8988T (cell line): ENCODE results near the gene CAMK2B.

ENCODE experiments used
- DNase-seq: peaks from one replicate; pipeline ENCODE4 v3.0.0; 2011

CAMK2B gene

GRCh38 chr7:44285561-44285960, 39.8 kb downstream of the CAMK2B start:
- peak; percentile 4 for DNase-seq

DNA sequence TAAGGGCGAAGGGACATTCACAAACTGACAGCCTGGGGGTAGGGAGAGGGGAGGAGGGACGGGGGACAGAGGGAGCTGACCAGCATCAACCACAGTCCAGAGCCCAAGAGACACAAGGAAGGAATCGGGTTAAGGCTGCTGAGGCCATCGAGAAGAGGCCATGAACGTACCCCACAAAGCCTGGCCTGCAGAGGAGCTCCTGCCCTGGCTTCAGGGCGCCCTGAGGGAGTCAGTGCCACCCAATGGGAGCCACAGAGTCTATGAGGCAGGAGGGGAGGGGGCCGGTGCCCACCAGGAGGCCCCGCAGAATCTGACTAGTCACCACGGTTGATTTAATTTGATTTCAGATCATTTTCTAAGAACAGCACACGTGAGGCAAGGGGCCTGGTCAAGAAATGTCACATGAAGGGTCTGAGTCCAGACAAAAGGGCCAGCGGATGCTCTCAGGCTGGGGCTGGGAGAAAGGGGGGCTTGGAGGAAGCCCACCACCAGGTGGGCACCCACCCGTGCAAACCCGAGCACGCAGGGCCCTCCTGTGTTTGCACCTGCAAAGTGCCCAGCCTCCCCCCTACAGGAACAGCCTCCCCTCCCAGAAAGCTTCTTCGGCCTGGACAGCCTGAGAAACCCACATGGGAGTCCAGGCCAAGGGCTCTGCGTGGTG, 40.4 kb downstream of the CAMK2B start:
- DNase-seq = peak; percentile 28

DNA sequence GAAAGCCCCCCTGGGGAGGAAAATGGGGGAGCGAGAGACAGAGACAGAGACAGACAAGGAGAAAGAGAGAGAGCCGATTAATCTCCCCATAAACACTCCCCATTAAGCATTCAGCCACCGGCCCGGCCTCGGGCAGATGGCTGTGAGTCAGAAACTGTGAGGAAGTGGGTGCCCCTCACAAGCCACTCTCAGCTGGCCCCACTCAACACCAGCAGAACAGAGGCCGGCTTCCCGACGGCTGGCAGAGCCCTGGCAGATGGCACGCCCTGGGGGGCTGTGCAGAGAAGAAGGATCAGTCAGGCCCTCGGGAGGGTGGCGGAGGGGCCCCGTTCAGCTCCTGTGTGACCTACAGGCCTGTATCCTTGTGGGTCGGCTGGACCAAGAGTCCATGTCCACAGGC, 41.2 kb downstream of the CAMK2B start:
- no peak for DNase-seq

DNA sequence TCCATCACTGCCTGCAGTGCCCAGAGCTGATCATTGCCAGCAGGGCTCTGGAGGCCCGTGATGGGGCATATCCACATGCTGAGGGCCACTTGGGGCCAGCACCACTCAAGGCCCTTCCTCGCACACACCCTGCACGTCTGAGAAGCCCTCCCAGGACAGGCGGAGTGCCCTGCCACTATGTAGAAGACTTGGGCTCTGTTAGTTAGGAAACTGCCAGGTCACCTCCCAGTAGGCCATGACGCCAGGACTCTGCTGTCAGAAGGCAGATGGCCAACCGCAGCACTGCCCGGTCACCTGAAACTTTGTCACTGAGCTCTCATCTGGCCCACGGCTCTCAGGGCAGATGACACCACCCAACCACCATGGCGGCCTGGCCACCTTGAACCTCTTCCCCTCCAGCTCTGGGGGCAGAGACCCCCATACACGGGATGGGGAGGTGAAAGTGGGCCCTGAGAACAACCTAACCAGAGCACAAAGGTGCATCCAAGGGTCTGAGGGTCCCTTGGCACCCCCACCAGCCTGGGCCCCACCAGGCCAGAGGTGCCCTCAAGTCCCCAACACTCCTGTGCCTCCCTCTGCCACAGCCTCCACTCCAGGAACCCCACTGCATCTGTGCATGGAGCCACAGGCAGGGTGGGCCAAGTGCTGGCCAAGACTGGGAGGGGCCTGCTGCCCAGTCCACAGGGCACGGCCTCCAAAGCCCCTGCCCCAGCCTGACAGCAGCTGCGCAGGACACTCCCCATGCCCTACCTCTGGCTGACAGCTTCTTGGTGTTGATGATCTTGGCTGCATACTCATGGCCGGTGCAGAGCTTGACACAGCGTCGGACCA, 41.8 kb downstream of the CAMK2B start:
- peak; percentile 9 for DNase-seq

DNA sequence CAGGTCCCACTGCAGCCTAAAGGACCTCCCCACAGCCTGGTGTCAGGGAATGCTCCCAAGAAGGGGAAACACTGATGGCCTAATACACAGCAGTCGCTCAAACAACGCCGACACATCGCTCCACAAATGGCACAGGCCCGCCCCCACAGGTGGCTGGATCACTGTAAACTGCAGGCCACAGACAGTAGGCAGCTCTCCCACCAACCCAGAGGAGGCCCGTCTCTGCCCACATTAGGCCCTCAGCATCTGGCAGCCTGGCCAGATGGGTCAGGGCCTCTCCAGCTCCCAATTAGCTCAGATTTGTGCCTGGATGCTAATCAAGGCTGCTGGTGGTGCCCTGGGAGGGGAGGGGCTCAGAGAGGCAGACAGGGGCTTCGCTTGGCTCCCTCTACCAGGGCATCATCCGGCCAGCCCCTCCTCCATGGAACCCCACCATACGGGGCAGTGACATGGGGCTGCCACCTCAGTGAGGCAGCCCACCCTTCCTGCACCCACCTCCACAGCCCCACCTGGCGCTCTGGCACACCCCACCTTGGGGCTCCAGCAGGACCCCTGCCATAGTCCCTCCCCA, 42.7 kb downstream of the CAMK2B start:
- peak; percentile 37 for DNase-seq

DNA sequence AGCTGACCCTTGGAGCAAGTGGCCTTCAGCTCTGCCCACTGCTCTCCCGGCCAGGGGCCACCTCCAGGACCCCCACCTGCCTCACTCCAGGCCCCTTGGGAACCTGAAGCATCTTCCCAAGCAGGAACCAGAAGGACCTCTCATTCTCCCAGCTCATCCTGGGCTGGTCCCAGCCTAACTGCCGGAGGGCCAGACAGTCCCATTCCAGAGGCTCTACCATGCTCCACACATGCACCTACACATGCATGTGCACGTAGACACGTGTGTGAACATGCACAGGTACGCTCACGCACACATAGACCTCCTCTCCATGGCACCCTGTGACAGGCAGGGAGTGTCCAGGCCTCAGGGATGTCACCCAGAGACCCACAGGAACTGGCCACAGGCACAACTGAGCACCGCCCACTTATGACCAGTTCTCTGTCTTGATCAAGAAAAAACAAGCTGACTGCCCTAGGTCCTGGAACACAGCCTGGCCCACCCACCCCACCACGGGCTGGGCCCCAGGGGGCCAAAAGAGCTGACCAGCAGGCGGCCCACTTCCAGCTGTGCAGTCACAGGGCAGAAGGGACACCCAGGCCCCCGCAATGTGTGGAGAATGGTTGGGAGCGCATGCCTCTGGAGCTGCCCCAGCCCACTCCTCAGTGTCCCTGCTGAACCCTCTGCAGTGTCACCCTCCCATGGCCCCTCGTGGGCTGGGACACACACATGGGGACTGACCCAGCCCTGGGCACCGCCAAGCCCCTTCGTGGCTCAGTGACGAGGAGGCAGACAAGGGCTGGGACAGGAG, 43.4 kb downstream of the CAMK2B start:
- peak; percentile 27 for DNase-seq

DNA sequence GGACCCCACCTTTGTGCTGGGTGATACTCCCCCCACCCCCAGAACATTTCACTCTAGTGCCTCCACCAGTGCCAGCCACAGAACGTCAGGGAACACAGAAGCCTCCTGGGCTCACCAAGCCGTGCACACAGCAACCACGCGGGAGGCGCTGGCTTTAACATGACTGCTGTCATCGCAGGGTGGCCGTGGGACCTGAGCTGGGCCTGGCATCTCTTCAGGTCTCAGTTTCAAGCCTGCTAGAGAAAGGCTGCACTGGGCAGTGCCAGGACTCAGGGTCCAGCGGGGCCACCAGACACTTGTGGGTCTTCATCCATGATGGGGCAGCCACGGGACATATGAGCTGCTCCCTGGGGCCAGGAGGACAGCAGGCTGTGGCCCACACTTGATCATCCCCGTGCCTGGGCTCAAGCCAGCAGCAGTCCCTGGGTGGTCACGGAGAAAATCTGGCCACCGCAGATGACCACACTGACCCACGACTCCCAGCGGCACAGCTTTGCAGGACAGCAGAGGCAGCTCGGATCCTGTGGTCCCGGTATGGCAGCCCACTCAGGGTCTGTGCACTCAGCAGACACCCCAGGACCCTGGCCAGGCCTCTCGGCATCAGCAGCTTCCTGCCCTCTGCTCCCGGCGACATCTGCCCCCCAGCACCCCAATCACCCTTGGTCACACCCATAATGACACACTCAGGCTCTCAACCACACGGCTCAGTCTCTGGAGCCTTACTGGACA, 44.2 kb downstream of the CAMK2B start:
- peak; percentile 13 for DNase-seq

GRCh38 chr7:44280636-44280992, 44.8 kb downstream of the CAMK2B start:
- DNase-seq = no peak

DNA sequence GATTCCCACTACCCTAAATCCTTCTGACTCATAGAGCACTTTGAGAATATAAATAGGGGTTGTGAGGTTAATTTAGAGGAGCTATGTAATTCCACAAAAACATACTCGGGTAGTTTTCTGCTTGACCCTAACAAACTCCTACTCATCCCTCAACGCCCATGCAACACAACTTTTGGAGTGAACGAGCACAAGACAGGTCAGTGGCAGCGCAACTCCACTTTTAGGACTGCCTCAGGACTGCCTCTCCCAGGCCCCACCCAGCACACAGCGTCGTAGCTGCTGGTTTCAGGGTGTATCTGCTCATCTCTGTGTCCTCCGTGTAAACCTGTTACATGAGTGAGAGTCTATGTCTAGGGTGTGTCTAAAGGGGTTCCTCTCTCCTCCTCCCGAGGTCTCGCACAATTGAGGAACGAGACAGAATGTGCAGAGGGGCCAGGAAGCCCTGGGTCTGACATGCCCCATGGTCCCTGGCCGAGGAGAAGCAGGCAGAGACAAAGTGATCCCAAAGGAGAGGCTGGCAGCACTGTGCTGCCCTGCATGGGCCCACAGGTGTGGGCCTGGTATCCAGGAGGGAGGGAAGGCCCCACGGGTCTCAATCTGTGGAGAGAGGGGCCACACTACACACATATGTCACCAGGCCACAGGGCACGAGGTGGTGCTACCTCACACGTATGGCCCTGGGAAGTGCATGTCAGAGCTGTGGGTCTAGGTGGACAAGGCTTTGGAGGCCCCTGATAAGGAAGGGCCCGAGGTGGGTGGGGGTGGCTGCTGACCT, 45.5 kb downstream of the CAMK2B start:
- no peak for DNase-seq

GRCh38 chr7:44279286-44279685, 46.1 kb downstream of the CAMK2B start:
- no peak for DNase-seq

GRCh38 chr7:44278451-44279161, 46.8 kb downstream of the CAMK2B start:
- peak; percentile 3 for DNase-seq

DNA sequence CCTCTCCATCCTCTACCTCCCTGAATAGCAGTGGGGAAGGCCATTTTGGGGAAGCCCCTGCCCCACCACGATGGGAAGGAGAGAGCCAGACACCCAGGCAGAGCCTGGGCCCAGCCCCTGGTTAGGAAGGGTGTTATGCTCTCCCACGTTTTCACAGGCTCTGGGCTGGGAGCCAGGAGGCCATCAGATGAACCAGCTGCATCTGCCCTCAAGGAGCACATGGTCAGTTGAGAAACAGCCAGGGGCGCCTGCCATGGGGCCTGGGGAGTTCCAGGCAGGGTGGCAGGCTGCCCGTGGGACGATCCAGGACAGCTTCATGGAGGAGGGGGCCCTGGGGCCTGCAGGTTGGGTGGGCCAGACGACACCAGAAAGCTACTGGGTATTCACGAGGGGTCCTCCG, 47.5 kb downstream of the CAMK2B start:
- DNase-seq = no peak

DNA sequence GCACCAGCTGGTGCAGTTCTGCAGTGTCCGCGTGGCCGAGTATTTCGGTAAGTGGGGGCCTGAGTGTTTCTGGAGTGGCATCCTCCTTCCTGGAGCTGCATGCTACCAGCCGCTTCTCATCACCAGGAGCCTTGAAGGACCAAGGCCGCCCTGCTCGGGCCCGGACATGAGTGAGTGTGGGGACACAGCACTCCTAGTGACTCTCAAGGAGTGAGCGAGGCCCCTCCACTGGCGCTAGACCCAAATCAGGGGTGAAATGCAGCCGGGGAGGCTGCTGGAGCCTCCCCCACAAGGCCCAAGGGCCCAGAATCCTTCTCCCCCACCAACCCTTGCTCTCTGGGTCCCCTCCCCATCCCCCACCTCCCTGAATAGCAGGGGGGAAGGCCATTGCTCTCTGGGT, 48.0 kb downstream of the CAMK2B start:
- no peak for DNase-seq

DNA sequence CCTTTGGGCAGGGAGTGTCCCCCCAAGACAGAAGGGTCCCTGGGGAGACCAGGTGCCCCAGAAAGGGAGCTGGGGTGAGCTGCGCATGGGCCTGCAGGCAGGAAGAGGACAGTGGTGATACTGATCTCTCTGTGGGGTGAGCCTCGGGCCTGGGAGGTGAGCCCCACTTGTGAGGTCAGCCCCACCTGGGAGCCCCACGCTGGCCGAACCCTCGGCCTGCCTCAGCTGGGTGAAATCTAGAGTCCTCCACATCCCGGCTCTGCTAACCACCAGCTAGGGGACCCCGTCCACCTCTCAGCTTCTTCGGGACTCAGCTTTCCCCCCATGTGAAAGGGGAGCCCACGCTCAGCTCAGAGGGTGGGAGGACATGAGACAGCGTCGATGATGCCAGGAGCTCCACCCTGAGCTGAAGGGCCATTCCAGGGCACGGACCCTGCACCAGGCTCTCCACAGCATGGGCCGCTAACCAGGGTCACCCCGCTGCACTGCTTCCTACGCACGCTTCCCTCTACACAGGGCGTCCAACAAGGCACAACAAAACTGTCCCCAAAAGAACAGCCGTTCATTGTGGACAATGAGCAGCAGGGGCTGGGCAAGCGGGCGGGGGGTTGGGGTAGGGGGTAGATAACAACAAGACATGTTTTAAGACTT, 48.7 kb downstream of the CAMK2B start:
- DNase-seq = no peak

GRCh38 chr7:44275957-44276570, 49.3 kb downstream of the CAMK2B start:
- DNase-seq = no peak

DNA sequence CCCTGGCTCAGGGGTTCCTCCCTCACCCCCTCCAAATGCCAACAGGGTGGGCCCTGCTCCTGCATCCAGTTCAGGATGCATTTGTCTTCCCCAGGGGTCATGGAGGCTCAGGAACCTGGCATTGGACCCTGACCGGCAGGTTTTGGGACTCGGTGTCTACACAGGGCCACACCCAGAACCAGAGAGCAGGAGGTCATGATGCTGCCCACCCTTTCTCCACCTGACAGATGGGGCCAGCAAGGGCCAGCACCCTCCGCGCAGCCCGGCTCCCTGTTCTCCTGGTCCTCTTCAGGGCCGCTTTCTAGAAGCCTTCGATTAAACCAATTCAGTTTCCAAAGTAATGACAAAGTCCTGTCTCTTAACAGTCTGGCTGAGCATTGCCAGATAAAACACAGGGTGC, 50.2 kb downstream of the CAMK2B start:
- DNase-seq = no peak

DNA sequence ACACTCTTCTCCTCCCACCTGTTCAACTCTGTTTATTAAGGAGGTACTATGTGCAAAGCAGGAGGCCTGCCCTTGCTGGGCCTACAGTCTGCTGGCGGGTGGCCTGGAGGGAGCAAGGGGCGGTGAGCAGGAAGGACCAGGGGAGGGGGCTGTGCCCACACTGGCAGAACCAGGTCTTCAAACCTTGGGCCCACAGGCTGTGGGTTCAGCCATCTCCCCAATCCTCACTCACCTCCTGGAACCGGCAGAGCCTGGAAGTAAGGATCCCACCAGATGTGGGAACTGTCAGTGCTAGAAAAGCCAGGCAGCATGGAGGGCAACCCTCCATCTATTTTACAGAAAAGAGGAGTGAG, 50.8 kb downstream of the CAMK2B start:
- DNase-seq = no peak

- no peak for DNase-seq
These were observed 51.4 kb downstream of the CAMK2B start for GRCh38 chr7:44273681-44274622.

GRCh38 chr7:44272981-44273380, 52.4 kb downstream of the CAMK2B start:
- DNase-seq = no peak
